HG03378 (cell line): Measurements from ENCODE around the gene PHF20.
"Not testable (repeated sequence)": the region's sequence is repeated elsewhere in the genome, so short reads cannot be mapped to it uniquely, and the experiment has no call there.

Experiments
- ATAC-seq: cut with Tn5 transposase; IDR thresholded peaks from one replicate; pipeline ENCODE4 v1.9.1; 2021; ENCODE audit warnings: mild to moderate bottlenecking, moderate library complexity; ENCODE audit not compliant: unreplicated experiment

PHF20 gene

GRCh38 chr20:35968930-35969329 is 197.1 kb downstream of the PHF20 start:
- no peak for ATAC-seq

- no peak for ATAC-seq
These were observed 200.2 kb downstream of the PHF20 start for GRCh38 chr20:35971981-35972380.

GRCh38 chr20:35972462-35972861 is 200.6 kb downstream of the PHF20 start:
- no peak for ATAC-seq

- no peak for ATAC-seq
These were observed 202.4 kb downstream of the PHF20 start for GRCh38 chr20:35974256-35974655.

- no peak for ATAC-seq
These were observed 204.0 kb downstream of the PHF20 start for GRCh38 chr20:35975576-35976373.

GRCh38 chr20:35978041-35978513 is 206.3 kb downstream of the PHF20 start:
- ATAC-seq: no peak

- no peak for ATAC-seq
These were observed 207.7 kb downstream of the PHF20 start for GRCh38 chr20:35979544-35979943.

- ATAC-seq: no peak
These were observed 210.2 kb downstream of the PHF20 start for GRCh38 chr20:35981969-35982368.

- no peak for ATAC-seq
These were observed 212.6 kb downstream of the PHF20 start for GRCh38 chr20:35984382-35984781.

GRCh38 chr20:35985806-35986205 is 214.0 kb downstream of the PHF20 start:
- no peak for ATAC-seq

GRCh38 chr20:35988910-35989463 is 217.2 kb downstream of the PHF20 start:
- ATAC-seq: no peak

GRCh38 chr20:35991142-35991771 is 219.4 kb downstream of the PHF20 start:
- no peak for ATAC-seq

- ATAC-seq: no peak
These were observed 221.0 kb downstream of the PHF20 start for GRCh38 chr20:35992713-35993335.

- no peak for ATAC-seq
These were observed 223.2 kb downstream of the PHF20 start for GRCh38 chr20:35994994-35995453.

GRCh38 chr20:35996492-35996891 is 224.7 kb downstream of the PHF20 start:
- not testable (repeated sequence) for ATAC-seq
